HepG2 (cell line): ENCODE results near the gene FAM89B. TPM values are rescaled to one million over a fixed set of nuclear protein-coding genes. Genes with fewer than 3 reads are reported as not detected.
A peak's percentile ranks its signal among the peaks of the same experiment; 100 is the strongest.

Source experiments
- CCAR2 ChIP-seq: fragments of 200-400 bp; formaldehyde crosslinking; optimal IDR thresholded peaks from 2 replicates; pipeline ENCODE3; 2018; ENCODE audit warnings: low read depth, mild to moderate bottlenecking, low read length, moderate library complexity
- GLI4 ChIP-seq: sonication (generic); formaldehyde crosslinking; IDR thresholded peaks from 2 replicates; pipeline ENCODE4 v1.5.1; 2020; ENCODE audit warnings: missing genetic modification reagents, mild to moderate bottlenecking, moderate library complexity, borderline replicate concordance
- HES4 ChIP-seq: sonication (generic); formaldehyde crosslinking; IDR thresholded peaks from 2 replicates; pipeline ENCODE4 v1.9.0; 2021; ENCODE audit warnings: mild to moderate bottlenecking, missing genetic modification reagents, borderline replicate concordance
- HOXA5 ChIP-seq: sonication (generic); formaldehyde crosslinking; IDR thresholded peaks from 2 replicates; pipeline ENCODE4 v1.4.0; 2020; ENCODE audit warnings: missing genetic modification reagents
- KLF11 ChIP-seq: IDR thresholded peaks from 2 replicates; pipeline ENCODE4 v1.6.1; 2016; ENCODE audit warnings: missing compliant biosample characterization
- KLF9 ChIP-seq: IDR thresholded peaks from 2 replicates; pipeline ENCODE4 v1.6.1; 2016; ENCODE audit warnings: low read depth
- SRSF4 ChIP-seq: fragments of 200-400 bp; formaldehyde crosslinking; IDR thresholded peaks from one replicate; pipeline ENCODE4 v1.6.1; 2018; ENCODE audit warnings: mild to moderate bottlenecking, low read depth, low read length, moderate library complexity; ENCODE audit not compliant: poor library complexity, severe bottlenecking
- THAP11 ChIP-seq: IDR thresholded peaks from 2 replicates; pipeline ENCODE4 v1.6.1; 2016; ENCODE audit warnings: missing biosample characterization, missing genetic modification reagents
- ZNF17 ChIP-seq: sonication (generic); formaldehyde crosslinking; IDR thresholded peaks from 2 replicates; pipeline ENCODE4 v1.5.0; 2020; ENCODE audit warnings: mild to moderate bottlenecking, missing genetic modification reagents
- ZNF317 ChIP-seq: sonication (generic); formaldehyde crosslinking; IDR thresholded peaks from 2 replicates; pipeline ENCODE4 v1.5.0; 2020; ENCODE audit warnings: mild to moderate bottlenecking, missing genetic modification reagents
- ZNF326 ChIP-seq: sonication (generic); formaldehyde crosslinking; IDR thresholded peaks from 2 replicates; pipeline ENCODE4 v1.4.0; 2020; ENCODE audit warnings: missing genetic modification reagents, borderline replicate concordance
- ZNF335 ChIP-seq: sonication (generic); formaldehyde crosslinking; IDR thresholded peaks from 2 replicates; pipeline ENCODE4 v1.4.0; 2020; ENCODE audit warnings: missing genetic modification reagents
- ZNF709 ChIP-seq: sonication (generic); formaldehyde crosslinking; IDR thresholded peaks from 2 replicates; pipeline ENCODE4 v1.5.0; 2020; ENCODE audit warnings: mild to moderate bottlenecking, missing genetic modification reagents
- ZNF841 ChIP-seq: sonication (generic); formaldehyde crosslinking; IDR thresholded peaks from 2 replicates; pipeline ENCODE4 v1.8.1; 2023; ENCODE audit warnings: missing genetic modification reagents, borderline replicate concordance
- polyA plus RNA-seq, 8 experiments: library from polyadenylated mRNA; depleted of rRNA in 3 of 8; stranded (reverse) in 7 of 8; unstranded in 1 of 8; fragments of >200 nt; fragmentation: Illumina TruSeq in 4 of 8; extraction: Trizol in 4 of 8; gene quantifications; 2 replicates each; pipeline versions ENCODE4 v1.2.1 to v1.2.3, GENCODE V29; 2011 to 2016; ENCODE audit warnings: low read depth in 4 of 8, missing spikeins in 1 of 8, mixed read lengths in 1 of 8; ENCODE audit not compliant: insufficient read depth in 1 of 8
- total RNA-seq, 5 experiments: library from RNA; depleted of rRNA; stranded (reverse); fragments of >200 nt; fragmentation: Illumina TruSeq; extraction: Trizol; gene quantifications; 2 replicates each; pipeline ENCODE4 v1.2.3, GENCODE V29; 2016; ENCODE audit warnings: low read depth in 1 of 5
- TF ChIP-seq, protein P1 (sequence below): sonication (generic); formaldehyde crosslinking; IDR thresholded peaks from 2 replicates; pipeline ENCODE4 v1.4.0; 2020; ENCODE audit warnings: mild to moderate bottlenecking, missing genetic modification reagents
- TF ChIP-seq, protein P2 (sequence below): sonication (generic); formaldehyde crosslinking; IDR thresholded peaks from 2 replicates; pipeline ENCODE4 v1.4.0; 2020; ENCODE audit warnings: missing genetic modification reagents
- TF ChIP-seq, protein P3 (sequence below), 2 experiments: IDR thresholded peaks; 2 replicates each; pipeline ENCODE4 v1.6.1; 2011 to 2012; ENCODE audit warnings: low read length in 2 of 2, borderline replicate concordance in 1 of 2, low read depth in 1 of 2, mild to moderate bottlenecking in 1 of 2, moderate library complexity in 1 of 2
- TF ChIP-seq, protein P4 (sequence below): sonication (generic); formaldehyde crosslinking; IDR thresholded peaks from 2 replicates; pipeline ENCODE4 v1.4.0; 2020; ENCODE audit warnings: missing genetic modification reagents

FAM89B gene
- total and polyA plus RNA-seq, 2 of the 13 experiments (the other 11 are each of a cell fraction or from before 2014, with no cell fraction given) = 5.7 to 8.0 TPM

DNA sequence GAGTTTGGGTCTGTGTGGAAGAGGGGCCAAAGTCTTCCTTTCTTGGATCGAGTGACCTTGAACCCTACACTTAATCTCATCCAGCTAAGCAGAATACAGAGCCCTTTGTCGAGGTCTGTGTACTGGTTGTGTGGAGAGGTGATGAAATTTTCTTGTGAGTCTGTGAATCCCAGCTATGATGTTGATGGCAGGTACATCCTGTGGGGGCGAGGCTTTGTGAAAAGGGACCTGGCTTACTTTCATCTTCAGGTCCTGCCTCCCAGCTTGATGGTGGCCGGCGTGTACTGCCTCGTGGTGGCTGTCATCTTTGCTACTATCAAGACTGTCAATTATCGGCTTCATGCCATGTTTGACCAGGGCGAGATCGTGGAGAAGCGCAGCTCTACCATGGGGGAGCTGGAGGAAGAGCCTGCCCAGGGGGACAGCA is 44.2 kb downstream of the FAM89B start (continued):
- TF ChIP-seq, protein P1, sequence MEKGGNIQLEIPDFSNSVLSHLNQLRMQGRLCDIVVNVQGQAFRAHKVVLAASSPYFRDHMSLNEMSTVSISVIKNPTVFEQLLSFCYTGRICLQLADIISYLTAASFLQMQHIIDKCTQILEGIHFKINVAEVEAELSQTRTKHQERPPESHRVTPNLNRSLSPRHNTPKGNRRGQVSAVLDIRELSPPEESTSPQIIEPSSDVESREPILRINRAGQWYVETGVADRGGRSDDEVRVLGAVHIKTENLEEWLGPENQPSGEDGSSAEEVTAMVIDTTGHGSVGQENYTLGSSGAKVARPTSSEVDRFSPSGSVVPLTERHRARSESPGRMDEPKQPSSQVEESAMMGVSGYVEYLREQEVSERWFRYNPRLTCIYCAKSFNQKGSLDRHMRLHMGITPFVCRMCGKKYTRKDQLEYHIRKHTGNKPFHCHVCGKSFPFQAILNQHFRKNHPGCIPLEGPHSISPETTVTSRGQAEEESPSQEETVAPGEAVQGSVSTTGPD = no peak
- TF ChIP-seq ZNF326 (no peak), CCAR2 (no peak), ZNF17 (no peak), THAP11 (CRISPR knock-in tag) (0 out of 2 replicates have a peak, but pooled peaks have one; percentile 30), SRSF4 (no peak), ZNF841 (CRISPR knock-in tag) (no peak), GLI4 (CRISPR knock-in tag) (no peak), ZNF709 (0 out of 2 replicates have a peak, but pooled peaks have one; percentile 33), KLF9 (CRISPR knock-in tag) (no peak), HES4 (no peak), HOXA5 (no peak), ZNF317 (CRISPR knock-in tag) (no peak), ZNF335 (CRISPR knock-in tag) (no peak), KLF11 (CRISPR knock-in tag) (no peak)
- TF ChIP-seq, protein P2, sequence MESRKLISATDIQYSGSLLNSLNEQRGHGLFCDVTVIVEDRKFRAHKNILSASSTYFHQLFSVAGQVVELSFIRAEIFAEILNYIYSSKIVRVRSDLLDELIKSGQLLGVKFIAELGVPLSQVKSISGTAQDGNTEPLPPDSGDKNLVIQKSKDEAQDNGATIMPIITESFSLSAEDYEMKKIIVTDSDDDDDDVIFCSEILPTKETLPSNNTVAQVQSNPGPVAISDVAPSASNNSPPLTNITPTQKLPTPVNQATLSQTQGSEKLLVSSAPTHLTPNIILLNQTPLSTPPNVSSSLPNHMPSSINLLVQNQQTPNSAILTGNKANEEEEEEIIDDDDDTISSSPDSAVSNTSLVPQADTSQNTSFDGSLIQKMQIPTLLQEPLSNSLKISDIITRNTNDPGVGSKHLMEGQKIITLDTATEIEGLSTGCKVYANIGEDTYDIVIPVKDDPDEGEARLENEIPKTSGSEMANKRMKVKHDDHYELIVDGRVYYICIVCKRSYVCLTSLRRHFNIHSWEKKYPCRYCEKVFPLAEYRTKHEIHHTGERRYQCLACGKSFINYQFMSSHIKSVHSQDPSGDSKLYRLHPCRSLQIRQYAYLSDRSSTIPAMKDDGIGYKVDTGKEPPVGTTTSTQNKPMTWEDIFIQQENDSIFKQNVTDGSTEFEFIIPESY = no peak
- TF ChIP-seq, protein P3, sequence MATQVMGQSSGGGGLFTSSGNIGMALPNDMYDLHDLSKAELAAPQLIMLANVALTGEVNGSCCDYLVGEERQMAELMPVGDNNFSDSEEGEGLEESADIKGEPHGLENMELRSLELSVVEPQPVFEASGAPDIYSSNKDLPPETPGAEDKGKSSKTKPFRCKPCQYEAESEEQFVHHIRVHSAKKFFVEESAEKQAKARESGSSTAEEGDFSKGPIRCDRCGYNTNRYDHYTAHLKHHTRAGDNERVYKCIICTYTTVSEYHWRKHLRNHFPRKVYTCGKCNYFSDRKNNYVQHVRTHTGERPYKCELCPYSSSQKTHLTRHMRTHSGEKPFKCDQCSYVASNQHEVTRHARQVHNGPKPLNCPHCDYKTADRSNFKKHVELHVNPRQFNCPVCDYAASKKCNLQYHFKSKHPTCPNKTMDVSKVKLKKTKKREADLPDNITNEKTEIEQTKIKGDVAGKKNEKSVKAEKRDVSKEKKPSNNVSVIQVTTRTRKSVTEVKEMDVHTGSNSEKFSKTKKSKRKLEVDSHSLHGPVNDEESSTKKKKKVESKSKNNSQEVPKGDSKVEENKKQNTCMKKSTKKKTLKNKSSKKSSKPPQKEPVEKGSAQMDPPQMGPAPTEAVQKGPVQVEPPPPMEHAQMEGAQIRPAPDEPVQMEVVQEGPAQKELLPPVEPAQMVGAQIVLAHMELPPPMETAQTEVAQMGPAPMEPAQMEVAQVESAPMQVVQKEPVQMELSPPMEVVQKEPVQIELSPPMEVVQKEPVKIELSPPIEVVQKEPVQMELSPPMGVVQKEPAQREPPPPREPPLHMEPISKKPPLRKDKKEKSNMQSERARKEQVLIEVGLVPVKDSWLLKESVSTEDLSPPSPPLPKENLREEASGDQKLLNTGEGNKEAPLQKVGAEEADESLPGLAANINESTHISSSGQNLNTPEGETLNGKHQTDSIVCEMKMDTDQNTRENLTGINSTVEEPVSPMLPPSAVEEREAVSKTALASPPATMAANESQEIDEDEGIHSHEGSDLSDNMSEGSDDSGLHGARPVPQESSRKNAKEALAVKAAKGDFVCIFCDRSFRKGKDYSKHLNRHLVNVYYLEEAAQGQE (IDR thresholded peaks at IDR 0.05; ENCODE audit: borderline replicate concordance in 1 of 2, low read depth in 1 of 2, low read length in 2 of 2) = no peak
- TF ChIP-seq, protein P4, sequence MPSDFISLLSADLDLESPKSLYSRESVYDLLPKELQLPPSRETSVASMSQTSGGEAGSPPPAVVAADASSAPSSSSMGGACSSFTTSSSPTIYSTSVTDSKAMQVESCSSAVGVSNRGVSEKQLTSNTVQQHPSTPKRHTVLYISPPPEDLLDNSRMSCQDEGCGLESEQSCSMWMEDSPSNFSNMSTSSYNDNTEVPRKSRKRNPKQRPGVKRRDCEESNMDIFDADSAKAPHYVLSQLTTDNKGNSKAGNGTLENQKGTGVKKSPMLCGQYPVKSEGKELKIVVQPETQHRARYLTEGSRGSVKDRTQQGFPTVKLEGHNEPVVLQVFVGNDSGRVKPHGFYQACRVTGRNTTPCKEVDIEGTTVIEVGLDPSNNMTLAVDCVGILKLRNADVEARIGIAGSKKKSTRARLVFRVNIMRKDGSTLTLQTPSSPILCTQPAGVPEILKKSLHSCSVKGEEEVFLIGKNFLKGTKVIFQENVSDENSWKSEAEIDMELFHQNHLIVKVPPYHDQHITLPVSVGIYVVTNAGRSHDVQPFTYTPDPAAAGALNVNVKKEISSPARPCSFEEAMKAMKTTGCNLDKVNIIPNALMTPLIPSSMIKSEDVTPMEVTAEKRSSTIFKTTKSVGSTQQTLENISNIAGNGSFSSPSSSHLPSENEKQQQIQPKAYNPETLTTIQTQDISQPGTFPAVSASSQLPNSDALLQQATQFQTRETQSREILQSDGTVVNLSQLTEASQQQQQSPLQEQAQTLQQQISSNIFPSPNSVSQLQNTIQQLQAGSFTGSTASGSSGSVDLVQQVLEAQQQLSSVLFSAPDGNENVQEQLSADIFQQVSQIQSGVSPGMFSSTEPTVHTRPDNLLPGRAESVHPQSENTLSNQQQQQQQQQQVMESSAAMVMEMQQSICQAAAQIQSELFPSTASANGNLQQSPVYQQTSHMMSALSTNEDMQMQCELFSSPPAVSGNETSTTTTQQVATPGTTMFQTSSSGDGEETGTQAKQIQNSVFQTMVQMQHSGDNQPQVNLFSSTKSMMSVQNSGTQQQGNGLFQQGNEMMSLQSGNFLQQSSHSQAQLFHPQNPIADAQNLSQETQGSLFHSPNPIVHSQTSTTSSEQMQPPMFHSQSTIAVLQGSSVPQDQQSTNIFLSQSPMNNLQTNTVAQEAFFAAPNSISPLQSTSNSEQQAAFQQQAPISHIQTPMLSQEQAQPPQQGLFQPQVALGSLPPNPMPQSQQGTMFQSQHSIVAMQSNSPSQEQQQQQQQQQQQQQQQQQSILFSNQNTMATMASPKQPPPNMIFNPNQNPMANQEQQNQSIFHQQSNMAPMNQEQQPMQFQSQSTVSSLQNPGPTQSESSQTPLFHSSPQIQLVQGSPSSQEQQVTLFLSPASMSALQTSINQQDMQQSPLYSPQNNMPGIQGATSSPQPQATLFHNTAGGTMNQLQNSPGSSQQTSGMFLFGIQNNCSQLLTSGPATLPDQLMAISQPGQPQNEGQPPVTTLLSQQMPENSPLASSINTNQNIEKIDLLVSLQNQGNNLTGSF (CRISPR knock-in tag) = no peak
